Neural crest cell (in vitro differentiated cells): ENCODE data around the gene SIM2. TPM values are rescaled to one million over a fixed set of nuclear protein-coding genes. Genes with fewer than 3 reads are reported as not detected.

Experiments
- DNase-seq: peaks from one replicate; pipeline ENCODE4 v3.0.0; 2021; ENCODE audit warnings: low read depth, mixed read lengths, low spot score
- H3K27ac Mint-ChIP-seq: one replicate; pipeline ENCODE4 v1.8.0; 2021; ENCODE audit warnings: mild to moderate bottlenecking, mixed read lengths; ENCODE audit not compliant: unreplicated experiment
- H3K27me3 Mint-ChIP-seq: 2 replicates; pipeline ENCODE4 v1.8.0; 2021; ENCODE audit warnings: low read depth, mild to moderate bottlenecking, mixed read lengths
- H3K36me3 Mint-ChIP-seq: 2 replicates; pipeline ENCODE4 v1.8.0; 2021; ENCODE audit warnings: low read depth, mild to moderate bottlenecking, mixed read lengths
- H3K4me1 Mint-ChIP-seq: 2 replicates; pipeline ENCODE4 v1.8.0; 2021; ENCODE audit warnings: mixed read lengths
- H3K4me3 Mint-ChIP-seq: one replicate; pipeline ENCODE4 v1.8.0; 2021; ENCODE audit warnings: mild to moderate bottlenecking, mixed read lengths
- H3K9me3 Mint-ChIP-seq: 2 replicates; pipeline ENCODE4 v1.8.0; 2021; ENCODE audit warnings: mixed read lengths
- total RNA-seq: library from RNA; stranded (reverse); gene quantifications from 2 replicates; pipeline ENCODE4 v1.2.1, GENCODE V29; 2021
- TF ChIP-seq, protein P1 (sequence below): fragments of 200-600 bp; sonication (generic); conservative IDR thresholded peaks from 2 replicates; pipeline ENCODE4 v1.5.0; 2021; ENCODE audit warnings: antibody characterized with exemption, mild to moderate bottlenecking

Gene SIM2
- total RNA-seq, 1 donor from 2014 or later = not detected

DNA sequence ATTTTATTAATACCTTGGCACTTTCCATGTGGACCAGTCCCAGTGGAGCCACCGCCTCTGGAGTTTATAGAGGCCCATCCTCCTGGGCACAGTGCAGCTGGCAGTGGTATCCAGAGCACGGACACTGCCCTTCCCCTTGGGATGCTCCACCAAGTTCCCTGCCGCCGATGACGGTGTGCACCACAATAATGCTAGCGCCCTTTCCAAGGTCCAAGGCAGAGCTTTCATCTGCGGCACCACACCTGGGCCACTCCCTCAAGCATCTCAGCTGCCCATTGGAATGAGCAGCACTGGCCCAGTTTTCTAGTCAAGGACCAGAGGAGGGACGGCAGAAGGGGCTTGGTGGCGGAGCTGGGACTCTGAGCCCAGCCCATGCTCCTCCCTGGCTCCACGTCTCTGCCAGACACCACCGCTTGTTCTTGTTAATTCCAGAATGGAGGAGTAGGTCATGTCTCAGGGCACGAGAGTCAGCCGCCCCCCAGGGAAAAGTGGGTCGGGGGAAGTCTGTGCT is 24.5 kb downstream of the SIM2 start:
- Mint-ChIP-seq H3K4me3 (no peak overlapping the region), H3K9me3 (no peaks in the 10 kb centered on the region), H3K27me3 (peaks cover 13% of the 10 kb centered on the region), H3K4me1 (peaks cover 6% of the 10 kb centered on the region), H3K36me3 (no peaks in the 10 kb centered on the region), H3K27ac (no peak overlapping the region)
- TF ChIP-seq, protein P1, sequence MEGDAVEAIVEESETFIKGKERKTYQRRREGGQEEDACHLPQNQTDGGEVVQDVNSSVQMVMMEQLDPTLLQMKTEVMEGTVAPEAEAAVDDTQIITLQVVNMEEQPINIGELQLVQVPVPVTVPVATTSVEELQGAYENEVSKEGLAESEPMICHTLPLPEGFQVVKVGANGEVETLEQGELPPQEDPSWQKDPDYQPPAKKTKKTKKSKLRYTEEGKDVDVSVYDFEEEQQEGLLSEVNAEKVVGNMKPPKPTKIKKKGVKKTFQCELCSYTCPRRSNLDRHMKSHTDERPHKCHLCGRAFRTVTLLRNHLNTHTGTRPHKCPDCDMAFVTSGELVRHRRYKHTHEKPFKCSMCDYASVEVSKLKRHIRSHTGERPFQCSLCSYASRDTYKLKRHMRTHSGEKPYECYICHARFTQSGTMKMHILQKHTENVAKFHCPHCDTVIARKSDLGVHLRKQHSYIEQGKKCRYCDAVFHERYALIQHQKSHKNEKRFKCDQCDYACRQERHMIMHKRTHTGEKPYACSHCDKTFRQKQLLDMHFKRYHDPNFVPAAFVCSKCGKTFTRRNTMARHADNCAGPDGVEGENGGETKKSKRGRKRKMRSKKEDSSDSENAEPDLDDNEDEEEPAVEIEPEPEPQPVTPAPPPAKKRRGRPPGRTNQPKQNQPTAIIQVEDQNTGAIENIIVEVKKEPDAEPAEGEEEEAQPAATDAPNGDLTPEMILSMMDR = no peak
- no peak for DNase-seq

DNA sequence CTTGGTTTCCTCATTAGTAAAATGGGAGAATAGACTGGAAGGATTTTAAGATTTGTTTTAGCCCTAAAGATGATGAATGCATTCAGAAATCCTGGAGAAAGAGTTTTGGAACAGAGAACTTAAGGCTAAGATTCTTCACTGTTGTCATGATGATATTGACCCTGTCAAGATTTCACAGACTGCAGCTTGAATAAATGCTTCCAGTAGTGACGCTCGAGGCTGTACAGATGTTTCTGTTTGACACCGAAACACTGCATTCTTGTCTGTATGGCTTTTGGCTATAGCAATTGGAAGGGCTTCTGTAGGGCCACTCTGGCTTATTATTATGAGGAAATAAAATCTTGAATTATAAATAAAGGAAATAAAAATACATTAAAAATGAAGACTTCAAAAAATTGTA is 25.7 kb downstream of the SIM2 start:
- Mint-ChIP-seq H3K27ac (no peak overlapping the region), H3K9me3 (no peaks in the 10 kb centered on the region), H3K4me3 (no peak overlapping the region), H3K36me3 (no peaks in the 10 kb centered on the region), H3K27me3 (peaks cover 7% of the 10 kb centered on the region), H3K4me1 (no peaks in the 10 kb centered on the region)
- TF ChIP-seq, protein P1 = no peak
- DNase-seq = no peak

DNA sequence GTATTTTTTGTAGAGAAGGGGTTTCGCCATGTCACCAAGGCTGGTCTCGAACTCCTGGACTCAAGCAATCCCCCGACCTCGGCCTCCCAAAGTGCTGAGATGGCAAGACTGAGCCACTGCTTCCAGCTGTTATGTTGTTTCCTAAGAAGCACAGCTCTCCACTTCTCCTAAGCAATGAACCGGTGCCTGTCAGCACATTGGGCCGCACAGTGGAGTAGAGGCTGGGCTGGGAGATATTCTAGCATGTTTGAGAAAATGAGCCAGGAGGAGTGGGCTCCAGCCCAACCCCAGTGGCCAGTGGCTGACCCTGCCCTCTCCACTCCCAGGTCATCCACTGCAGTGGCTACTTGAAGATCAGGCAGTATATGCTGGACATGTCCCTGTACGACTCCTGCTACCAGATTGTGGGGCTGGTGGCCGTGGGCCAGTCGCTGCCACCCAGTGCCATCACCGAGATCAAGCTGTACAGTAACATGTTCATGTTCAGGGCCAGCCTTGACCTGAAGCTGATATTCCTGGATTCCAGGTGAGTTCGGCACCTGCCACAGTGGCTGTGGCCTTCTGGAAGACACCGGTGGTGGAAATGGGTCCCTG is 27.0 kb downstream of the SIM2 start:
- Mint-ChIP-seq H3K9me3 (no peaks in the 10 kb centered on the region), H3K27me3 (peaks cover 11% of the 10 kb centered on the region), H3K27ac (no peak overlapping the region), H3K4me3 (no peak overlapping the region), H3K36me3 (no peaks in the 10 kb centered on the region), H3K4me1 (no peaks in the 10 kb centered on the region)
- DNase-seq = no peak
- TF ChIP-seq, protein P1 = no peak

DNA sequence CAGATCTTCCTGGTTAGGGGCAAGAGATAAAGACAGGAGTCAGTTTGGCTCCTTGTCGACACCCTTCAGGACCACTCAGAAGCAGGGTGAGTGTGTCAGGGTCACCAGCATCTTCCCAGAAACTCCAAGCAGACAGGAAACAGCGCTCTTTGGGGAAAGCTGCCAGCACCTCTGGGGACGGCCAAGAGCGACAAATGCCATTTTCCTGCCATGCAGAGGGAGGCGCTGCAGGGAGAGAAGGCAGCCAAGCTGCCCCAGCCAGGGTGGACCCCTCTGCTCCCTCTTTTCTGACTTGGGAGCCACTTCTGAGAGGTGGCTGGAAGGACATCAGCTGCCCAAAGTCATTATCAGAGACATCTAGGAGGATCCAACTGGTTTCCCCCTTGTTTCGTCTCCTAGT is 29.0 kb downstream of the SIM2 start:
- DNase-seq = no peak
- Mint-ChIP-seq H3K4me3 (no peak overlapping the region), H3K27ac (no peak overlapping the region), H3K9me3 (no peaks in the 10 kb centered on the region), H3K36me3 (no peaks in the 10 kb centered on the region), H3K27me3 (peaks cover 15% of the 10 kb centered on the region), H3K4me1 (no peaks in the 10 kb centered on the region)
- TF ChIP-seq, protein P1 = no peak

DNA sequence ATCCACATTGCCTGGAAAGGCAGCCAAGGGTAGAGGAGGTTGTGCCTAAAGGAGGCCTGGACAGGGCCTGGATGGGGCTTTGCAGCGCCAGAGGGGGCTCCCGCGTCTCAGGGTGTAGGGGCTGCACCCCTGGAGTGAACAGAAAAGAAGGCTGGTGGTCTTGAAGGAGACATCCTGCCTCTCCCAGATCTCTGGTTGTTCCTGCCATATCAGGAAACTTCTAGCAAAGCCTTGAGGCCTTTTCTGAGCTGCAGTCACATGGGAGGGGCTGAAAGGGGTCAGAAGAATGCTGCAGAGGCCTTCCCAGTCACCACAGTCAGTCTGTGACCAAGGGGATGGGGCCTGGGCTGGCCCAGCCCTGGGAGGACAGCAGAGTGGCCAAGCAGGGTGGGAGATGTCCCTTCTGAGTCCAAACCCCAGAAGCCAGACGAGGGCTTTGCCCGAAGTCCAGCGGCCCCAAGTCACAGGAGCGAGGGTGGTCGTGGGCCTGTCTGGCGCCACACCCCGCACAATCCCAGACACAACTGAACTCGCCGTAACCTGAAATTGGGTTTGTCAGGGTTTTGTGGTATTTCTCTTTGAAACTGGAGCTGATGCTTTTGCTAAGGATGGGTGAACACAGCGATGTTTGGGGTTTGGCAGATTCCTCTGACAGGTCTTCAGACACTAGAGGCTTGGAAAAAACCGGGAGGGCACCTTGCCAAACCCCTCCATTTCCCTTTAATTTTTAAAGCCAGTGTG is 29.6 kb downstream of the SIM2 start:
- TF ChIP-seq, protein P1 = no peak
- H3K4me1 Mint-ChIP-seq = no peaks in the 10 kb centered on the region
- DNase-seq = no peak
- H3K27ac Mint-ChIP-seq = no peak overlapping the region
- H3K4me3 Mint-ChIP-seq = no peak overlapping the region
- H3K9me3 Mint-ChIP-seq = no peaks in the 10 kb centered on the region
- peaks cover 15% of the 10 kb centered on the region for H3K27me3 Mint-ChIP-seq
- H3K36me3 Mint-ChIP-seq = no peaks in the 10 kb centered on the region
